ENCODE data around the gene AHI1. TPM values are rescaled to one million over a fixed set of nuclear protein-coding genes. Genes with fewer than 3 reads are reported as not detected.

The AHI1 gene
- total RNA-seq, 1 donor from 2014 or later: 9.3 TPM

- no peaks in the 10 kb centered on the region for H3K9me3 ChIP-seq (replicated peaks)
- H3K36me3 ChIP-seq: no peaks in the 10 kb centered on the region
- peaks cover 4% of the 10 kb centered on the region for H3K4me1 ChIP-seq
- intact Hi-C loops (cut with micrococcal nuclease): no loop called here
- DNase-seq: no peak
- H3K27me3 ChIP-seq (ENCODE audit: low read depth): peaks cover 34% of the 10 kb centered on the region
- TF ChIP-seq CTCF (IDR thresholded peaks at IDR 0.05; ENCODE audit: borderline replicate concordance): no peak
- H3K4me3 ChIP-seq: no peak overlapping the region
- H3K27ac ChIP-seq (replicated peaks): no peak overlapping the region
Measured at GRCh38 chr6:135269481-135269891, 228.1 kb downstream of the AHI1 start.

- Histone ChIP-seq H3K27ac (replicated peaks) (no peak overlapping the region), H3K9me3 (replicated peaks) (no peaks in the 10 kb centered on the region), H3K36me3 (no peaks in the 10 kb centered on the region), H3K27me3 (ENCODE audit: low read depth) (peaks cover 33% of the 10 kb centered on the region), H3K4me3 (no peak overlapping the region), H3K4me1 (peaks cover 4% of the 10 kb centered on the region)
- intact Hi-C loops (cut with micrococcal nuclease): no loop called here
- no peak for DNase-seq
- TF ChIP-seq CTCF (IDR thresholded peaks at IDR 0.05; ENCODE audit: borderline replicate concordance): no peak
Measured at GRCh38 chr6:135268740-135269139, 228.8 kb downstream of the AHI1 start.

- no peak for TF ChIP-seq CTCF (IDR thresholded peaks at IDR 0.05; ENCODE audit: borderline replicate concordance)
- H3K4me3 ChIP-seq: no peak overlapping the region
- H3K27ac ChIP-seq (replicated peaks): no peak overlapping the region
- no peaks in the 10 kb centered on the region for H3K9me3 ChIP-seq (replicated peaks)
- no peak for DNase-seq
- peaks cover 33% of the 10 kb centered on the region for H3K27me3 ChIP-seq (ENCODE audit: low read depth)
- peaks cover 4% of the 10 kb centered on the region for H3K4me1 ChIP-seq
- no peaks in the 10 kb centered on the region for H3K36me3 ChIP-seq
- intact Hi-C loops (cut with micrococcal nuclease): no loop called here
Measured at GRCh38 chr6:135268263-135268662, 229.3 kb downstream of the AHI1 start.

- no peak for DNase-seq
- no peak overlapping the region for H3K4me3 ChIP-seq
- H3K36me3 ChIP-seq: no peaks in the 10 kb centered on the region
- no peak for TF ChIP-seq CTCF (IDR thresholded peaks at IDR 0.05; ENCODE audit: borderline replicate concordance)
- H3K9me3 ChIP-seq (replicated peaks): no peaks in the 10 kb centered on the region
- H3K27me3 ChIP-seq (ENCODE audit: low read depth): peaks cover 28% of the 10 kb centered on the region
- no peak overlapping the region for H3K27ac ChIP-seq (replicated peaks)
- peaks cover 4% of the 10 kb centered on the region for H3K4me1 ChIP-seq
- intact Hi-C loops (cut with micrococcal nuclease): no loop called here
Measured at GRCh38 chr6:135267085-135267484, 230.5 kb downstream of the AHI1 start.

GRCh38 chr6:135266675-135267074 is 230.9 kb downstream of the AHI1 start:
- Histone ChIP-seq H3K27me3 (ENCODE audit: low read depth) (peaks cover 28% of the 10 kb centered on the region), H3K9me3 (replicated peaks) (no peaks in the 10 kb centered on the region), H3K4me3 (no peak overlapping the region), H3K36me3 (no peaks in the 10 kb centered on the region), H3K4me1 (peaks cover 4% of the 10 kb centered on the region), H3K27ac (replicated peaks) (no peak overlapping the region)
- intact Hi-C loops (cut with micrococcal nuclease): no loop called here
- TF ChIP-seq CTCF (IDR thresholded peaks at IDR 0.05; ENCODE audit: borderline replicate concordance): no peak
- no peak for DNase-seq

- Histone ChIP-seq H3K4me1 (peaks cover 4% of the 10 kb centered on the region), H3K27me3 (ENCODE audit: low read depth) (peaks cover 37% of the 10 kb centered on the region), H3K4me3 (no peak overlapping the region), H3K9me3 (replicated peaks) (no peaks in the 10 kb centered on the region), H3K27ac (replicated peaks) (no peak overlapping the region), H3K36me3 (no peaks in the 10 kb centered on the region)
- DNase-seq: no peak
- no peak for TF ChIP-seq CTCF (IDR thresholded peaks at IDR 0.05; ENCODE audit: borderline replicate concordance)
- intact Hi-C loops (cut with micrococcal nuclease): no loop called here
Measured at GRCh38 chr6:135265278-135265677, 232.3 kb downstream of the AHI1 start.

Measured in left ventricle myocardium inferior (tissue), 1 donor.